Large intestine (tissue), 3 donors: ENCODE results near the gene GLCCI1. TPM values are rescaled to one million over a fixed set of nuclear protein-coding genes. Genes with fewer than 3 reads are reported as not detected.

ENCODE experiments used
- DNase-seq, 2 donors: peaks; one replicate each; pipeline versions ENCODE4 v3.0.0 to v3.0.0-alpha.2; 2013
- H3K27ac ChIP-seq: one replicate; pipeline ENCODE4 v1.5.1; 2013; ENCODE audit warnings: low read length
- H3K27me3 ChIP-seq: 2 replicates; pipeline ENCODE4 v1.6.1; 2013; ENCODE audit warnings: low read length; ENCODE audit not compliant: control insufficient read depth, insufficient read depth
- H3K36me3 ChIP-seq: 2 replicates; pipeline ENCODE4 v1.6.1; 2013; ENCODE audit warnings: low read length; ENCODE audit not compliant: control insufficient read depth, insufficient read depth
- H3K4me1 ChIP-seq: one replicate; pipeline ENCODE4 v1.6.1; 2013; ENCODE audit warnings: low read length; ENCODE audit not compliant: control insufficient read depth, insufficient read depth
- H3K4me3 ChIP-seq: one replicate; pipeline ENCODE4 v1.5.1; 2013; ENCODE audit warnings: low read length
- H3K9me3 ChIP-seq: one replicate; pipeline ENCODE4 v1.6.1; 2013; ENCODE audit warnings: mild to moderate bottlenecking, low read depth, low read length, moderate library complexity; ENCODE audit not compliant: control insufficient read depth
- WGBS: methylation state at CpG from one replicate; pipeline ENCODE4 v1.1.5; 2013; ENCODE audit warnings: low lambda C conversion rate; ENCODE audit not compliant: insufficient coverage; 5-methylcytosine and 5-hydroxymethylcytosine counted together
- polyA plus RNA-seq: library from polyadenylated mRNA; unstranded; fragments of 120-200 nt; gene quantifications from one replicate; pipeline ENCODE4 v1.2.1, GENCODE V29; 2013

GLCCI1 gene
- polyA plus RNA-seq, 1 donor: 13.8 TPM

DNA sequence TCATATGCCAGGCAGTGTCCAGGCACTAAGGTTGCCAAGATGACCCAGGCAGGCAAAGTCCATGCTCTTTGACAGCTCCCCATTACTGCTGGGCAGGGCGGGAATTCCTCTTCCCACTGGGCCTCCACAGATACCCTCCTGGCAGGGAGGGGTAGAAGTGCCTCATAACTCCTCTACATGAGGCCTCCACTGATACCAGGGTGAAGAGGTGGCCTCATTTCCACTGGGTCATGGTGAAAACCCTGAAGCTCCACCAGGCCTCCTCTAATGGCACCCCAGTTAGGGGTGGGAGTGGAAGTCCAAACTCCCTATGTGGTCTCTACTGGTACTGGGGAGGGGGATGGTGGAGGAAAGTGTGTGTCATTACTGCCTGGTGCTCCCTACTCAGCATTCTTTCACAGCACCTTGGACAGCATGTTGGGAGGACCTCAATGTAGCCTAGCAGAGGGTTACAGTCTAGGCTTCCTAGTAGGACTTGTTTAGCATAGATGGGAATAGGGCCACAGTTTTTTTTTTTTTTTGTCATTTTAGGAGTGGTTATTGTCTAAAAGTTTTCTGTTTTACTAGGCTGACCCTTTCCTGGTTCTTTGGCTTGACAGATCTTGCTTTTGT lies 34.6 kb upstream of the GLCCI1 start:
- WGBS: no CpG with 5 or more reads among the region's 1 CpG

DNA sequence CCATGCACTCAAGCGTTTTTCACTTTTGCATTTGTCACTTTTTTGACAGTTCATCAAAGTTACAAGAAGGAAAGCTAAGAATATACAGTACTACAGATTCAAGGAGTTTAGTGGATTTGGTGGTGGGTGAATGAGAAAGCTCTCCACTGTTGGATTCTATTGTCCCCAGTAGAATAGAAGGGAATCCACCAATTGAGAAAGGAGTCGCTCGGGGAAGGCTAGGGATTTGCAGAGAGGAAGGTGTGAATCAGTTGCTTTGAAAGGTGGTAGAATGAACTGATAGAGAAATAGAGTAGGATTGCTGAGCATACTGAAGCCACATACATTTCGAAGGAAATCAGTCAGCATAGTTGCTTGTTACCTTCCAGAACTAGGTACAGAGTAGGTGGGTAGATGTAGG lies 33.7 kb upstream of the GLCCI1 start:
- Histone ChIP-seq H3K27ac (no peak overlapping the region), H3K36me3 (no peaks in the 10 kb centered on the region), H3K27me3 (no peaks in the 10 kb centered on the region), H3K4me3 (no peak overlapping the region), H3K9me3 (no peaks in the 10 kb centered on the region), H3K4me1 (no peaks in the 10 kb centered on the region)
- 100% methylated on average over 1 of the region's 4 CpGs for WGBS
- DNase-seq: no peak

More for the DNA sequence above, 34.6 kb upstream of the GLCCI1 start:
- peak in 1 of 2 donors; percentile 50 for DNase-seq
- no peaks in the 10 kb centered on the region for H3K36me3 ChIP-seq
- H3K27ac ChIP-seq: no peak overlapping the region
- no peak overlapping the region for H3K4me3 ChIP-seq
- no peaks in the 10 kb centered on the region for H3K9me3 ChIP-seq
- H3K27me3 ChIP-seq: no peaks in the 10 kb centered on the region
- no peaks in the 10 kb centered on the region for H3K4me1 ChIP-seq

GRCh38 chr7:7938471-7938870 lies 30.1 kb upstream of the GLCCI1 start:
- H3K4me3 ChIP-seq: no peak overlapping the region
- no peak overlapping the region for H3K27ac ChIP-seq
- no peaks in the 10 kb centered on the region for H3K4me1 ChIP-seq
- no CpG with 5 or more reads among the region's 6 CpGs for WGBS
- H3K9me3 ChIP-seq: no peaks in the 10 kb centered on the region
- no peaks in the 10 kb centered on the region for H3K27me3 ChIP-seq
- DNase-seq: no peak
- no peaks in the 10 kb centered on the region for H3K36me3 ChIP-seq

DNA sequence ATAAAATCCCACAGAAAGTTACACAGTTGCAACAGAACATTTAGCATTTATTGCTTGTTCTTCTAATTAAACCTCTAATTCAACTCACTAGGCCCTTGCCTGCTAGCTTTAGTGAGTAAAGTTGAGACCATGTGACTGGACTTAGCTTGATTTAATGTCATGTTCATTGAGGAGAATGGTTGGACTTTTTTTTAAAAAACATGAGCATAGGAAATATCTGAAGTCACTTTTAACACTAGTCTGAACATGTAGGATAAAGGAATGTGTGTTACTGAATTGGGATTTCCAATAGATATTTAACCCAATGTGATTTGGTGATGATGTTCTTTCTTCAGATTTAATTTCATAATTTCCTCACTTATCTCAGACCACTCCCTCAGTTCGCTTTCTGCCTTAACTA lies 24.6 kb upstream of the GLCCI1 start:
- Histone ChIP-seq H3K4me3 (no peak overlapping the region), H3K27me3 (no peaks in the 10 kb centered on the region), H3K9me3 (no peaks in the 10 kb centered on the region), H3K36me3 (no peaks in the 10 kb centered on the region), H3K27ac (no peak overlapping the region), H3K4me1 (no peaks in the 10 kb centered on the region)
- no peak for DNase-seq
- WGBS: 100% methylated on average over 1 of the region's 1 CpG

DNA sequence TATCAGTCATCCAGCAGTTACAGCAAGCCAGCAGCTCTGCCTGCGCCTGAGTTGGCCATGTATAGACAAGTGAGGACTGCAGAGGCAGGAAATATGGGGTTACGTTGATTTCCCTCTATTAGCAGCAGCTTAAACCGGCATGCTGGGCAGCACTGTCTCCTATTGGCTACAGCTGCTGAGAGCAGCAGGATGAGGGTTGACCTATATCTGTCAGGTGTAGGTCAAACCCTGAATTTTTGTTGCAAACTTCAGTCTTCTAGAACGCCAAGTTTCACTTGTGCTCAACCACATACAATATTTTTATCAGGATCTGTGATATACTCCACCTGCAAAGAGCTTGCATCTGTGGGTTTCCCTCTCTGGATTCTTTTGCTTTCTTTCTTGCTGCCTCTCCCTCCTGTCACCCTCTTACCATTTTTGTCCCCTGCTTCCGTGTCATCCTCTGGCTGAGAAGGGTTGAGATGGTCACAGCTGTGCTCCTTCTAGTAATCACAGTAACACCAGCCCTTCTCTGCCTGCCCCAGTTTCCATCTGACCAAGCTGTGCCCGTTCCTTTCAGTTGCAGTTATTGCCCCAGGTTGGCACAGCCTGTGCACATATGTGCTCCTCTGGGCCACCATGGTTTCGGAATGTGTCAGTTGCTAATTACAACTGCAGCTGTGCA lies 23.8 kb upstream of the GLCCI1 start:
- no peaks in the 10 kb centered on the region for H3K9me3 ChIP-seq
- H3K4me1 ChIP-seq: no peaks in the 10 kb centered on the region
- no peaks in the 10 kb centered on the region for H3K36me3 ChIP-seq
- WGBS: no CpG with 5 or more reads among the region's 7 CpGs
- H3K27ac ChIP-seq: no peak overlapping the region
- DNase-seq: peak in 1 of 2 donors; percentile 26
- no peak overlapping the region for H3K4me3 ChIP-seq
- H3K27me3 ChIP-seq: no peaks in the 10 kb centered on the region

DNA sequence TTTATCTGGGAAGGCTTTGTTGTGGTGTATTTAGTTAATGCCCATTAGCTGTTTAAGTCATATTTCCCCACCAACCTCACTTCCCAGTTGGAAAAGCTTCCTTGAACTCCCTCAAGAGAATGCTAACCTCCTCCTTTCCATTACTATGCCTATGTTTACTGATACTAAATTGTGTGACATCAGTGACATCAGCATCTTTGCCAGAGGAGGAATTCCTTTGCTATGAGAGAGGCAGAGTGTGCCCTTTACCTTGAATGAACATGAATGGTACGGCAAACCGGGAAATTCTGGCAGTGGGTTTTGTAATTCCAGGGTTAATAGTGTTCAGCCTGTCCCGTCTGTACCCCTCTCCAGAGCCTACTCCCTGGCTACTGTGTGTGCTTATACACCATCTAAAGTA lies 22.1 kb upstream of the GLCCI1 start:
- H3K4me3 ChIP-seq: no peak overlapping the region
- H3K27me3 ChIP-seq: no peaks in the 10 kb centered on the region
- H3K36me3 ChIP-seq: no peaks in the 10 kb centered on the region
- H3K4me1 ChIP-seq: peaks cover 10% of the 10 kb centered on the region
- peaks cover 3% of the 10 kb centered on the region for H3K9me3 ChIP-seq
- H3K27ac ChIP-seq: no peak overlapping the region
- no peak for DNase-seq
- WGBS: no CpG with 5 or more reads among the region's 3 CpGs

- H3K27ac ChIP-seq: no peak overlapping the region
- H3K27me3 ChIP-seq: no peaks in the 10 kb centered on the region
- H3K4me1 ChIP-seq: peaks cover 10% of the 10 kb centered on the region
- H3K9me3 ChIP-seq: peaks cover 3% of the 10 kb centered on the region
- no peak overlapping the region for H3K4me3 ChIP-seq
- DNase-seq: no peak
- H3K36me3 ChIP-seq: no peaks in the 10 kb centered on the region
- WGBS: 80% methylated on average over 1 of the region's 4 CpGs
Observed at GRCh38 chr7:7948232-7948631, 20.4 kb upstream of the GLCCI1 start.

DNA sequence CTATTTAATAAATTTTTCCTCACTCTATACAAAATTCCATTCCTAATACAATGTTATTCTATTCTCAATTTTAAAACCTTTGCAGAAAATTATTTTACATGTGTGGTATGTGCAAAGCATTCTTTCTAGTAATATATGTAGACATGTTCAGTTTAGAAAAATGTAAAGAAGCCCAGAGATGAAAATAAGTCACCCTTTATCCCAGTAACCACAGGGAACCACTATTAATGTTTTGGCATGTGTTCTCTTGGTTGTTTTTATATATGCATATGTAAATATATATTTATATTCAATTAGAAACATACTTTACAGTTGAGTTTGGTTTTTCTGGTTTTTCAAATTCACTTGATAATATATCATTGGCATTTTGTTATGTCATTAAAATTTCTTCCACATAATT lies 14.8 kb upstream of the GLCCI1 start:
- no peak for DNase-seq
- Histone ChIP-seq H3K4me1 (peaks cover 14% of the 10 kb centered on the region), H3K36me3 (no peaks in the 10 kb centered on the region), H3K4me3 (no peak overlapping the region), H3K9me3 (peaks cover 3% of the 10 kb centered on the region), H3K27ac (no peak overlapping the region), H3K27me3 (no peaks in the 10 kb centered on the region)

DNA sequence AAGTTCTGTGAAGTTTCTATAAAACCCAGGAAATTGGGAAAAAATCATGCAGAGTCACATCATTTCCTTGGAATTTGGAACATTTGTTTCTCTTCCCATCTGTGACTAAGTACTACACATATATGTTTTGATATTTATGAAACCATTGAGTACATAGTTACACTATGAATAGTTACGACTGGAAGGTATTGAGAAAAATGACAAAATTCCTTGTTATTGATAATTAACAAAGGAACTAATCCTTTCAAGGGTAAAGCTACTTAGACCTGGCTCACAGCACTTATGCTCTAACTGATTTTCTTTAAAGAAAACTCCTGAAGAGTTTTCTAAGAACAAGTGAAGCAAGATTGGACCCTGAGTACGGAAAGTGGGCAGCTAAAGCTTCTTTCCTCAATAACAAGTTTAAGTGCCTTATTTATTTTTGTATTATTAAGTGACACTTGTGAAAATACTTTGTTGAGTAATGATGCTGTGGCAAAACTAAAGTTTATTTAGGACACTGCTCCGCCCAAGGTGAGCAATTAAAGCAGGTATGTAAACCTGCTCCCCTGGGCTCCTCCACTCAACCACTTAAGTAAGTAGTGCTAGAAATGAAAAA lies 12.0 kb upstream of the GLCCI1 start:
- Histone ChIP-seq H3K4me3 (no peak overlapping the region), H3K36me3 (no peaks in the 10 kb centered on the region), H3K27ac (no peak overlapping the region), H3K9me3 (no peaks in the 10 kb centered on the region), H3K27me3 (no peaks in the 10 kb centered on the region), H3K4me1 (peaks cover 4% of the 10 kb centered on the region)
- DNase-seq: no peak
- 86% methylated on average over 1 of the region's 3 CpGs for WGBS

DNA sequence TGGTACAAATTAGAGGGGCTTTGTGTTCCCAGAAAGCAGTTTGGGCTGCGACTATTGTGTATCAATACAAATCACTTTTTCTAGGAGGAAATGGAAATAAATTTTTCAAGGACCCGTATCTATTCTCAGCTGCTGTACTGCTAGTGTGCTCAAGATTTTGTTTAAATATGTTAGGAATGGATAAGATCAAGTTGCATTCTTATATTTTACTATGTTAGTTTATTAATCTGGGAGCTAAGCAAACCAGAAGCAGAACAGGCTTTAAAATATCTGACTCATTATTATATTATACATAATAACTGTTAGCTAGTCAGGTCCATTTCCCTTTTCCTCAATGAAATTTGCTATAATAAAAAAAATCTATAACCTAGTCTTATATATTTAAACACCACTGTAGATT lies 11.1 kb upstream of the GLCCI1 start:
- DNase-seq: no peak
- Histone ChIP-seq H3K4me3 (no peak overlapping the region), H3K27ac (no peak overlapping the region), H3K9me3 (no peaks in the 10 kb centered on the region), H3K4me1 (peaks cover 4% of the 10 kb centered on the region), H3K36me3 (no peaks in the 10 kb centered on the region), H3K27me3 (no peaks in the 10 kb centered on the region)
- WGBS: 83% methylated on average over 1 of the region's 2 CpGs
